ENCODE data around the gene CTNNA3. TPM values are rescaled to one million over a fixed set of nuclear protein-coding genes. Genes with fewer than 3 reads are reported as not detected.

The CTNNA3 gene
- total RNA-seq, 1 experiment from 2014 or later: 0.85 TPM

GRCh38 chr10:67112765-67113164 is 583.2 kb downstream of the CTNNA3 start:
- in situ Hi-C loops (cut with HindIII; ENCODE audit: low pct_unique_long_range_greater_than_20kb, low sequenced_read_pairs): no loop called here
- ATAC-seq (no peak), DNase-seq (ENCODE audit: low read depth, low spot score) (no peak)
- Histone ChIP-seq H3K27ac (ENCODE audit: low read length) (no peak overlapping the region), H3K36me3 (ENCODE audit: control insufficient read depth, insufficient read depth, low read length) (no peaks in the 10 kb centered on the region), H3K4me3 (ENCODE audit: low read depth in 2 of 2, low read length in 2 of 2) (no peak overlapping the region), H3K27me3 (ENCODE audit: control insufficient read depth, insufficient read depth, low read length) (no peaks in the 10 kb centered on the region), H3K4me1 (ENCODE audit: control insufficient read depth, insufficient read depth, low read length) (no peaks in the 10 kb centered on the region), H3K9me3 (ENCODE audit: control insufficient read depth, insufficient read depth, low read depth, low read length) (no peaks in the 10 kb centered on the region)
- TF ChIP-seq CTCF (IDR thresholded peaks at IDR 0.05) (no peak), POLR2AphosphoS5 (IDR thresholded peaks at IDR 0.05; ENCODE audit: low read depth, low read length) (no peak), REST (IDR thresholded peaks at IDR 0.05; ENCODE audit: insufficient read depth in 1 of 2, low read depth in 2 of 2, low read length in 1 of 2) (no peak), TCF7L2 (IDR thresholded peaks at IDR 0.05; ENCODE audit: low read depth, low read length) (no peak), SIN3A (IDR thresholded peaks at IDR 0.05; ENCODE audit: borderline replicate concordance, insufficient read depth, low read depth, low read length) (no peak)
- ChIA-PET CTCF (no interaction called here), POLR2A (no interaction called here)
- no TSS peak for BruUV-seq (replicated peaks)
- intact Hi-C loops (cut with micrococcal nuclease; ENCODE audit: unreplicated experiment): no loop called here

- no TSS peak for BruUV-seq (replicated peaks)
- intact Hi-C loops (cut with micrococcal nuclease; ENCODE audit: unreplicated experiment) (no loop called here), in situ Hi-C loops (cut with HindIII; ENCODE audit: low pct_unique_long_range_greater_than_20kb, low sequenced_read_pairs) (no loop called here)
- H3K4me3 ChIP-seq (ENCODE audit: low read depth in 2 of 2, low read length in 2 of 2): no peak overlapping the region
- POLR2A ChIA-PET: no interaction called here
- H3K27ac ChIP-seq (ENCODE audit: low read length): no peak overlapping the region
- H3K36me3 ChIP-seq (ENCODE audit: control insufficient read depth, insufficient read depth, low read length): no peaks in the 10 kb centered on the region
- no peaks in the 10 kb centered on the region for H3K4me1 ChIP-seq (ENCODE audit: control insufficient read depth, insufficient read depth, low read length)
- H3K27me3 ChIP-seq (ENCODE audit: control insufficient read depth, insufficient read depth, low read length): no peaks in the 10 kb centered on the region
- no peak for ATAC-seq
- H3K9me3 ChIP-seq (ENCODE audit: control insufficient read depth, insufficient read depth, low read depth, low read length): no peaks in the 10 kb centered on the region
- CTCF ChIA-PET: no interaction called here
- TF ChIP-seq CTCF (IDR thresholded peaks at IDR 0.05): no peak
- TF ChIP-seq REST (IDR thresholded peaks at IDR 0.05; ENCODE audit: insufficient read depth in 1 of 2, low read depth in 2 of 2, low read length in 1 of 2): no peak
- no peak for TF ChIP-seq SIN3A (IDR thresholded peaks at IDR 0.05; ENCODE audit: borderline replicate concordance, insufficient read depth, low read depth, low read length)
- no peak for TF ChIP-seq POLR2AphosphoS5 (IDR thresholded peaks at IDR 0.05; ENCODE audit: low read depth, low read length)
- no peak for TF ChIP-seq TCF7L2 (IDR thresholded peaks at IDR 0.05; ENCODE audit: low read depth, low read length)
- no peak for DNase-seq (ENCODE audit: low read depth, low spot score)
Measured at GRCh38 chr10:67110286-67110685, 585.7 kb downstream of the CTNNA3 start.
